Endothelial cell of umbilical vein (primary cell): ENCODE data around the gene OAS3. TPM values are rescaled to one million over a fixed set of nuclear protein-coding genes. Genes with fewer than 3 reads are reported as not detected.

Experiments used
- BruUV-seq: library from RNA; stranded (reverse); fragments of 400-500 nt; replicated peaks from 2 replicates; lab custom pipeline; 2021; lab: Mats Ljungman, UMichigan
- CTCF ChIA-PET: fragments of 300-600, 350-600 bp; sonication (Branson Sonifier 250); formaldehyde crosslinking; loops from one replicate; lab custom pipeline; 2021; ENCODE audit warnings: antibody characterized with exemption, inconsistent platforms; lab: Charles Lee
- POLR2A ChIA-PET: fragments of 300-600, 350-600 bp; sonication (Branson Sonifier 250); formaldehyde crosslinking; loops from one replicate; lab custom pipeline; 2021; ENCODE audit warnings: antibody characterized with exemption, inconsistent platforms; lab: Charles Lee
- DNase-seq: peaks from one replicate; pipeline ENCODE4 v3.0.0-alpha.2; 2011; ENCODE audit warnings: low read depth, low spot score
- FAIRE-seq: peaks from 2 replicates; lab custom pipeline; 2011; peaks lifted over from hg19 to GRCh38; lab: Jason Lieb, UNC
- H2AFZ ChIP-seq: 2 replicates; pipeline ENCODE4 v1.6.0; 2012; ENCODE audit warnings: low read depth, low read length, control low read depth, inconsistent platforms
- H3K27ac ChIP-seq: 2 replicates; pipeline ENCODE4 v1.5.1; 2011; ENCODE audit warnings: low read depth, mild to moderate bottlenecking, control low read depth, low read length, moderate library complexity; ENCODE audit not compliant: insufficient read depth
- H3K27me3 ChIP-seq, 2 experiments: 2 replicates each; pipeline versions ENCODE4 v1.6.0 to v1.6.1; 2011; ENCODE audit warnings: low read length in 2 of 2, mixed read lengths in 1 of 2; ENCODE audit not compliant: control insufficient read depth in 2 of 2, insufficient read depth in 2 of 2
- H3K36me3 ChIP-seq, 2 experiments: 2 replicates in 1 of 2; 3 replicates in 1 of 2; pipeline ENCODE4 v1.5.1; 2011; ENCODE audit warnings: low read length in 2 of 2, mild to moderate bottlenecking in 1 of 2, moderate library complexity in 1 of 2; ENCODE audit not compliant: control insufficient read depth in 2 of 2, insufficient read depth in 2 of 2; ENCODE audit errors: extremely low read depth in 1 of 2
- H3K4me1 ChIP-seq: 3 replicates; pipeline ENCODE4 v1.5.1; 2011; ENCODE audit warnings: mild to moderate bottlenecking, low read length; ENCODE audit not compliant: control insufficient read depth, insufficient read depth; ENCODE audit errors: extremely low read depth
- H3K4me2 ChIP-seq: 2 replicates; pipeline ENCODE4 v1.6.1; 2011; ENCODE audit warnings: low read length, control low read depth, mixed read lengths; ENCODE audit not compliant: insufficient read depth
- H3K4me3 ChIP-seq, 3 experiments: fragments of 200-600 bp in 1 of 3; sonication (generic), shearing (Covaris generic) in 1 of 3; replicated peaks in 1 of 3; 2 replicates each; pipeline ENCODE4 v1.5.1; 2011 to 2016; ENCODE audit warnings: control low read depth in 3 of 3, low read length in 3 of 3, mild to moderate bottlenecking in 2 of 3, inconsistent platforms in 1 of 3, low read depth in 1 of 3, moderate library complexity in 1 of 3; ENCODE audit not compliant: insufficient read depth in 1 of 3
- H3K79me2 ChIP-seq: 2 replicates; pipeline ENCODE4 v1.6.0; 2012; ENCODE audit warnings: low read length, inconsistent platforms; ENCODE audit not compliant: control insufficient read depth, insufficient read depth
- H3K9ac ChIP-seq: replicated peaks from 2 replicates; pipeline ENCODE3; 2011; ENCODE audit warnings: low read length, control low read depth; ENCODE audit not compliant: insufficient read depth; ENCODE audit errors: extremely low read depth
- H3K9me1 ChIP-seq: replicated peaks from 3 replicates; pipeline ENCODE4 v1.6.0; 2011; ENCODE audit warnings: mild to moderate bottlenecking, low read length; ENCODE audit not compliant: control insufficient read depth, insufficient read depth; ENCODE audit errors: extremely low read depth
- H3K9me3 ChIP-seq: replicated peaks from 2 replicates; pipeline ENCODE4 v1.5.1; 2012; ENCODE audit warnings: low read length, inconsistent platforms; ENCODE audit not compliant: control insufficient read depth, insufficient read depth
- H4K20me1 ChIP-seq: replicated peaks from 2 replicates; pipeline ENCODE3; 2011; ENCODE audit warnings: mild to moderate bottlenecking, low read length; ENCODE audit not compliant: control insufficient read depth, insufficient read depth; ENCODE audit errors: extremely low read depth
- EZH2 ChIP-seq: IDR thresholded peaks from 2 replicates; pipeline ENCODE4 v1.6.1; 2012; ENCODE audit warnings: borderline replicate concordance, low read depth, mild to moderate bottlenecking, moderate library complexity, low read length, inconsistent platforms; ENCODE audit not compliant: severe bottlenecking
- FOS ChIP-seq: IDR thresholded peaks from 2 replicates; pipeline ENCODE4 v1.6.1; 2011; ENCODE audit warnings: mild to moderate bottlenecking, low read length, moderate library complexity, borderline replicate concordance; ENCODE audit not compliant: insufficient read depth
- GATA2 ChIP-seq: IDR thresholded peaks from 2 replicates; pipeline ENCODE4 v1.7.0; 2011; ENCODE audit warnings: low read depth, mild to moderate bottlenecking, moderate library complexity, mixed read lengths, low read length; ENCODE audit not compliant: insufficient read length, insufficient read depth
- JUN ChIP-seq: IDR thresholded peaks from 2 replicates; pipeline ENCODE4 v1.6.1; 2011; ENCODE audit warnings: borderline replicate concordance, low read depth; ENCODE audit not compliant: insufficient read length, insufficient read depth
- MYC ChIP-seq: IDR thresholded peaks from one replicate; pipeline ENCODE4 v1.6.1; 2011; ENCODE audit warnings: mild to moderate bottlenecking, low read depth, low read length
- POLR2A ChIP-seq: IDR thresholded peaks from 2 replicates; pipeline ENCODE4 v1.6.1; 2012; ENCODE audit warnings: low read depth, mild to moderate bottlenecking, control low read depth, low read length
- POLR2AphosphoS5 ChIP-seq: IDR thresholded peaks from 2 replicates; pipeline ENCODE4 v1.6.1; 2012; ENCODE audit warnings: low read depth, mild to moderate bottlenecking, control low read depth, low read length, moderate library complexity; ENCODE audit not compliant: insufficient read depth
- dilution Hi-C: fragments of 300-500 bp; cut with MboI; formaldehyde crosslinking; loops from one replicate; pipeline ENCODE4 v1.15.0; 2019; ENCODE audit warnings: low sequenced_read_pairs; ENCODE audit not compliant: extremely low pct_ligation_motif_present
- intact Hi-C: fragments of 100-400 bp; cut with micrococcal nuclease; formaldehyde crosslinking; loops from one replicate; pipeline ENCODE4 v1.10.0; 2022
- polyA plus RNA-seq, 4 experiments: library from polyadenylated mRNA; depleted of rRNA in 3 of 4; stranded (reverse) in 3 of 4; unstranded in 1 of 4; fragments of >200 nt; gene quantifications; 2 replicates each; pipeline versions ENCODE4 v1.2.1 to v1.2.3, GENCODE V29; 2011 to 2012; ENCODE audit warnings: missing spikeins in 1 of 4
- total RNA-seq: library from RNA; stranded (reverse); gene quantifications from 2 replicates; pipeline ENCODE4 v1.2.3, GENCODE V29; 2021
- TF ChIP-seq, protein P1 (sequence below): IDR thresholded peaks from 2 replicates; pipeline ENCODE4 v1.6.1; 2011; ENCODE audit not compliant: insufficient read depth, insufficient read length
- TF ChIP-seq, protein P2 (sequence below), 2 donors: IDR thresholded peaks; 1 replicate in 1 of 2; 2 replicates in 1 of 2; pipeline ENCODE4 v1.5.1; 2011; ENCODE audit warnings: low read length in 2 of 2, mild to moderate bottlenecking in 2 of 2, moderate library complexity in 2 of 2, control low read depth in 1 of 2, inconsistent platforms in 1 of 2, low read depth in 1 of 2; ENCODE audit not compliant: insufficient read depth in 1 of 2; ENCODE audit errors: extremely low read depth in 1 of 2

The OAS3 gene
- total and polyA plus RNA-seq, 2 donors (not counting 3 experiments of a cell fraction or from before 2014, with no cell fraction given): 13.1 to 19.8 TPM

- no peak overlapping the region for H3K27ac ChIP-seq
- intact Hi-C loops: no loop called here
- H3K27me3 ChIP-seq: no peaks in the 10 kb centered on the region
- FAIRE-seq: no peak
- no peaks in the 10 kb centered on the region for H4K20me1 ChIP-seq
- dilution Hi-C loops: no loop called here
- H3K9me3 ChIP-seq: no peaks in the 10 kb centered on the region
- BruUV-seq: no TSS peak
- H3K9ac ChIP-seq: no peak overlapping the region
- H3K36me3 ChIP-seq: no peaks in the 10 kb centered on the region
- H3K79me2 ChIP-seq: no peaks in the 10 kb centered on the region
- H3K4me2 ChIP-seq: no peak overlapping the region
- no peak overlapping the region for H3K4me3 ChIP-seq
- H3K9me1 ChIP-seq: no peaks in the 10 kb centered on the region
- no peak for DNase-seq
- no peaks in the 10 kb centered on the region for H3K4me1 ChIP-seq
- H2AFZ ChIP-seq: no peak overlapping the region
- no peak for TF ChIP-seq FOS
- no peak for TF ChIP-seq MYC
- TF ChIP-seq POLR2A: no peak
- TF ChIP-seq JUN: no peak
- no peak for TF ChIP-seq POLR2AphosphoS5
- TF ChIP-seq, protein P1, sequence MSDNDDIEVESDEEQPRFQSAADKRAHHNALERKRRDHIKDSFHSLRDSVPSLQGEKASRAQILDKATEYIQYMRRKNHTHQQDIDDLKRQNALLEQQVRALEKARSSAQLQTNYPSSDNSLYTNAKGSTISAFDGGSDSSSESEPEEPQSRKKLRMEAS: no peak
- TF ChIP-seq, protein P2, sequence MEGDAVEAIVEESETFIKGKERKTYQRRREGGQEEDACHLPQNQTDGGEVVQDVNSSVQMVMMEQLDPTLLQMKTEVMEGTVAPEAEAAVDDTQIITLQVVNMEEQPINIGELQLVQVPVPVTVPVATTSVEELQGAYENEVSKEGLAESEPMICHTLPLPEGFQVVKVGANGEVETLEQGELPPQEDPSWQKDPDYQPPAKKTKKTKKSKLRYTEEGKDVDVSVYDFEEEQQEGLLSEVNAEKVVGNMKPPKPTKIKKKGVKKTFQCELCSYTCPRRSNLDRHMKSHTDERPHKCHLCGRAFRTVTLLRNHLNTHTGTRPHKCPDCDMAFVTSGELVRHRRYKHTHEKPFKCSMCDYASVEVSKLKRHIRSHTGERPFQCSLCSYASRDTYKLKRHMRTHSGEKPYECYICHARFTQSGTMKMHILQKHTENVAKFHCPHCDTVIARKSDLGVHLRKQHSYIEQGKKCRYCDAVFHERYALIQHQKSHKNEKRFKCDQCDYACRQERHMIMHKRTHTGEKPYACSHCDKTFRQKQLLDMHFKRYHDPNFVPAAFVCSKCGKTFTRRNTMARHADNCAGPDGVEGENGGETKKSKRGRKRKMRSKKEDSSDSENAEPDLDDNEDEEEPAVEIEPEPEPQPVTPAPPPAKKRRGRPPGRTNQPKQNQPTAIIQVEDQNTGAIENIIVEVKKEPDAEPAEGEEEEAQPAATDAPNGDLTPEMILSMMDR (IDR thresholded peaks at IDR 0.05; ENCODE audit: extremely low read depth in 1 of 2, insufficient read depth in 1 of 2, low read depth in 1 of 2, low read length in 2 of 2): no peak
- no peak for TF ChIP-seq EZH2
- TF ChIP-seq GATA2: no peak
- ChIA-PET POLR2A (no interaction called here), CTCF (interaction anchor here (4.5 kb wide), 1 partner anchor 10 kb away, joined by 177 read pairs; no protein-coding TSS in a partner anchor)
These were observed 58.2 kb downstream of the OAS3 start for GRCh38 chr12:112996501-112996900.
